OCI-LY7 (cell line): Measurements from ENCODE around the gene APBA1.

ENCODE experiments used
- CTCF ChIP-seq: fragments of 200-600 bp; sonication (generic); conservative IDR thresholded peaks from 2 replicates; pipeline ENCODE4 v1.5.1; 2014; ENCODE audit warnings: mild to moderate bottlenecking, antibody characterized with exemption, low read length, moderate library complexity, mixed read lengths
- EZH2phosphoT487 ChIP-seq: fragments of 200-600 bp; sonication (generic); IDR thresholded peaks from 2 replicates; pipeline ENCODE4 v1.6.1; 2018; ENCODE audit warnings: low read depth, borderline replicate concordance, mild to moderate bottlenecking, mixed run types, antibody characterized with exemption, low read length, moderate library complexity, mixed read lengths

GRCh38 chr9:69425136-69425801, 246.9 kb downstream of the APBA1 start:
- no peak for TF ChIP-seq CTCF
- TF ChIP-seq EZH2phosphoT487: no peak
